ENCODE measurements around the gene DCTN4. TPM values are rescaled to one million over a fixed set of nuclear protein-coding genes. Genes with fewer than 3 reads are reported as not detected.

DCTN4 gene
- total RNA-seq, 4 donors from 2014 or later = 49.8 to 78.6 (median 55.2) TPM

DNA sequence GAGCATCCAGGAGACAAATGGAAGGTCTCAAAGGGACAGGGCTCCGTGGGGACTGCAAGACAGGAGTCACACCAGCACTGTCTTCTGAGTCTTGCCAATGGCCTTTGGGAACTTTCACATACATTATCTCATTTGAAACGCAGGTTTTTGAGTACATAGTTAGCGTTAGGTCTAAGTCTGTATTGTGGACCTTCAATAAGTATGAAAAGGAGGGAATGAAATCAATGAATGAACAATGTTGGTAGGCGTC, 442 bp upstream of the DCTN4 start:
- peaks cover 6 to 47% (median 8%) of the 10 kb centered on the region in 3 donors for H3K4me1 ChIP-seq
- H3K9me3 ChIP-seq = no peaks in the 10 kb centered on the region
- H3K27me3 ChIP-seq = no peaks in the 10 kb centered on the region
- H3K36me3 ChIP-seq = peaks cover 0 to 20% of the 10 kb centered on the region in 2 donors
- peak overlapping the region; percentile 92 to 96 (median 94) for H3K27ac ChIP-seq
- WGBS, 2 donors (ENCODE audit: low coverage in 1 of 2) = 47 to 53% methylated on average over 4 of the region's 4 CpGs
- peak overlapping the region; percentile 68 to 86 for H3K4me3 ChIP-seq
- ATAC-seq = no peak
- TF ChIP-seq, protein P1, sequence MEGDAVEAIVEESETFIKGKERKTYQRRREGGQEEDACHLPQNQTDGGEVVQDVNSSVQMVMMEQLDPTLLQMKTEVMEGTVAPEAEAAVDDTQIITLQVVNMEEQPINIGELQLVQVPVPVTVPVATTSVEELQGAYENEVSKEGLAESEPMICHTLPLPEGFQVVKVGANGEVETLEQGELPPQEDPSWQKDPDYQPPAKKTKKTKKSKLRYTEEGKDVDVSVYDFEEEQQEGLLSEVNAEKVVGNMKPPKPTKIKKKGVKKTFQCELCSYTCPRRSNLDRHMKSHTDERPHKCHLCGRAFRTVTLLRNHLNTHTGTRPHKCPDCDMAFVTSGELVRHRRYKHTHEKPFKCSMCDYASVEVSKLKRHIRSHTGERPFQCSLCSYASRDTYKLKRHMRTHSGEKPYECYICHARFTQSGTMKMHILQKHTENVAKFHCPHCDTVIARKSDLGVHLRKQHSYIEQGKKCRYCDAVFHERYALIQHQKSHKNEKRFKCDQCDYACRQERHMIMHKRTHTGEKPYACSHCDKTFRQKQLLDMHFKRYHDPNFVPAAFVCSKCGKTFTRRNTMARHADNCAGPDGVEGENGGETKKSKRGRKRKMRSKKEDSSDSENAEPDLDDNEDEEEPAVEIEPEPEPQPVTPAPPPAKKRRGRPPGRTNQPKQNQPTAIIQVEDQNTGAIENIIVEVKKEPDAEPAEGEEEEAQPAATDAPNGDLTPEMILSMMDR (IDR thresholded peaks at IDR 0.05) = no peak
- TF ChIP-seq POLR2A (IDR thresholded peaks at IDR 0.05) (no peak), EP300 (IDR thresholded peaks at IDR 0.05) (no peak), POLR2AphosphoS5 (IDR thresholded peaks at IDR 0.05) (no peak)

DNA sequence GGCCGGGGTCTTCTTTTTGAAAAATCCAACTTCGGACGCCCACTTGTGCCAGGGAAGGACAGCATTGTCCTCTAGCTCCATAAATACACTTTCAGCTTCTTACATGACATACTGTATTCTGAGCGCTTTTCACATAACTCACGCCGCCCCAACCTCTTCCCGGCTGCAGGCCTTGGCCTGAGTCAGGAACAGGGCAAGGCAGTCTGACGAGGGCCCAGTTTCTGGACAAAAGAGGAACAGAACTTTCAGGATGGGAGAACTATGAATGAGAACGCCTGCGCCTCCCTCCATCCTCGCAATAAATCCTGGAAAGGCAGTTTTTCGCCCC, 650 bp downstream of the DCTN4 start:
- peaks cover 5 to 29% of the 10 kb centered on the region in 2 donors for H3K36me3 ChIP-seq
- no peaks in the 10 kb centered on the region for H3K27me3 ChIP-seq
- peak overlapping the region; percentile 92 to 96 (median 94) for H3K27ac ChIP-seq
- WGBS, 2 donors (ENCODE audit: low coverage in 1 of 2) = 0 to 2% methylated on average over 3 to 11 of the region's 12 CpGs
- H3K4me3 ChIP-seq = peak overlapping the region; percentile 68 to 86
- peak; percentile 28 for ATAC-seq
- TF ChIP-seq EP300 (IDR thresholded peaks at IDR 0.05) = no peak
- peak in 1 of 2 donors; percentile 18 for TF ChIP-seq POLR2A (IDR thresholded peaks at IDR 0.05)
- TF ChIP-seq, protein P1 (IDR thresholded peaks at IDR 0.05) = no peak
- TF ChIP-seq POLR2AphosphoS5 (IDR thresholded peaks at IDR 0.05) = no peak
- H3K9me3 ChIP-seq = no peaks in the 10 kb centered on the region
- peaks cover 8 to 54% (median 8%) of the 10 kb centered on the region in 3 donors for H3K4me1 ChIP-seq

DNA sequence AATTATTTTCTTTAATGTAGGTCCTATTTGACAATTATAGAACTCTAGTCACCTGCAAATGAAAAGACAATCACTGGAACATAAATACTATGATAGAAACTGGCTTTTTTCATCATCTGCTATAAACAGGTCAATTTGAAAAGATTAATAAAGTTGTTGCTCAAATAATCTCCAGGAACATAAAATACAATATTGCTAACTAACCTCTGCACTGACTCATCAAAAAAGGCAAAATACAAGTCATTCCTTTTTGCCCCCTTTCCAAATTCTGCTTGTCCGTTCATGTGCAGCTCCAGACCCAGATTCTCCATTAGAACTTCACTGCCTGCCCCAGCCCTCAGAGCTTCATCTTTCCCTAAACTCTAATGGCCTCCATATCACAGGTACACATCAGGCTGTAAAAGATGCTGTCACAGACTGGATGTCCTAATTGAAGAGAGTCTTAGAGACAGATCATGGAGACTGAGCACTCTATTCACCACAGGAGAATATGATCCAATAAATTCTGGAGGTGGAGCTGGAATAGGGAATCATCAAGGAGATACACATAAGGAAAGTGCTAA, 1.6 kb downstream of the DCTN4 start:
- peak overlapping the region in 1 of 2 donors; percentile 68 for H3K4me3 ChIP-seq

DNA sequence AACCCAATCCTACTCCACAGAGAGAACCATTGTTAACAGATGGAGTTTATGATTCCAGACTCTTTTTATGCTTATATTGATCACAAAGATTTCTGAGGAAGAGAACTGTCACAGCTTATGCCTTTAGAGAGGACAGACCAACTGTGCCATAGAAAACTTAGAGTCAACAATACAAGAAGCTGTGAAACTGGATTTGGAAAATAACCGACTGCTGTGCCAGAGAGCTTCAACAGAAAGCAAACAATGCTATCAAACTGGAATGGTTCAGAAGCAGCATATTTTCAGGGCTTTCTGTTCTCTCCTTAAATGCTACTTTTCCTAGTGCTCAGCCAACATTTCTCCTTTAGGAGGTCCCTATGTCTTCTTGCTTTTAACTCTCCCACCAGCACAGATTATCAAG, 5.0 kb downstream of the DCTN4 start:
- ATAC-seq = no peak

More for the DNA sequence above, 1.6 kb downstream of the DCTN4 start:
- peak overlapping the region in 3 of 4 donors; percentile 92 to 96 (median 95) for H3K27ac ChIP-seq
- ATAC-seq = no peak
- H3K9me3 ChIP-seq = no peaks in the 10 kb centered on the region
- TF ChIP-seq POLR2A (IDR thresholded peaks at IDR 0.05) = no peak
- TF ChIP-seq, protein P1 (IDR thresholded peaks at IDR 0.05) = no peak
- TF ChIP-seq POLR2AphosphoS5 (IDR thresholded peaks at IDR 0.05) = no peak
- TF ChIP-seq EP300 (IDR thresholded peaks at IDR 0.05) = no peak
- 58 to 64% methylated on average over 1 of the region's 1 CpG for WGBS, 2 donors (ENCODE audit: low coverage in 1 of 2)
- peaks cover 8 to 48% (median 8%) of the 10 kb centered on the region in 3 donors for H3K4me1 ChIP-seq
- peaks cover 5 to 39% of the 10 kb centered on the region in 2 donors for H3K36me3 ChIP-seq
- H3K27me3 ChIP-seq = no peaks in the 10 kb centered on the region

DNA sequence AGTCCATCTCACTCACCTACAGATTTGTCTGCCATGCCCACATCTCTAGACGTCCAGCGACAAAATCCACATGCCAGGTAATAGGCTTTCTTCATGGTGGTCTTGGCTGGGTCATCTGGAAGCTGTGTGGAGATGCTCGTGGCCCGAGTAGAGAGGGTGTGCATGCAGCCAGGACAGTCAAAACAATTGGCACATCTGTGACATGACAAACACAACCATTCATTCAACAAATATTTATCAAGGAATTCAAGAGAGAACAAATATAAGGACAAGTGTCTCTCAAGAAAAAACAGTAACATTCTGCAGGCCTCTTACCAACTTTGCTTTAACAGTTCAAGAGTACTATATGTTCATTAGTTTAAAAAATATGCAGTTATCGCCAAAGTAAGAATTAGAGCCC, 5.4 kb downstream of the DCTN4 start:
- peaks cover 8 to 59% (median 8%) of the 10 kb centered on the region in 3 donors for H3K4me1 ChIP-seq
- H3K9me3 ChIP-seq = no peaks in the 10 kb centered on the region
- peaks cover 9 to 58% of the 10 kb centered on the region in 2 donors for H3K36me3 ChIP-seq

More for the DNA sequence above, 5.0 kb downstream of the DCTN4 start:
- 64 to 100% methylated on average over 1 of the region's 1 CpG for WGBS, 2 donors (ENCODE audit: low coverage in 1 of 2)
- H3K9me3 ChIP-seq = no peaks in the 10 kb centered on the region
- H3K27me3 ChIP-seq = no peaks in the 10 kb centered on the region
- H3K4me3 ChIP-seq = no peak overlapping the region
- no peak overlapping the region for H3K27ac ChIP-seq
- TF ChIP-seq EP300 (IDR thresholded peaks at IDR 0.05) (no peak), POLR2AphosphoS5 (IDR thresholded peaks at IDR 0.05) (no peak), POLR2A (IDR thresholded peaks at IDR 0.05) (no peak)
- TF ChIP-seq, protein P1 (IDR thresholded peaks at IDR 0.05) = no peak
- peaks cover 9 to 56% of the 10 kb centered on the region in 2 donors for H3K36me3 ChIP-seq
- peaks cover 8 to 59% (median 8%) of the 10 kb centered on the region in 3 donors for H3K4me1 ChIP-seq

More for the DNA sequence above, 5.4 kb downstream of the DCTN4 start:
- WGBS, 2 donors (ENCODE audit: low coverage in 1 of 2) = 76 to 91% methylated on average over 3 to 5 of the region's 5 CpGs
- TF ChIP-seq EP300 (IDR thresholded peaks at IDR 0.05) (no peak), POLR2A (IDR thresholded peaks at IDR 0.05) (no peak), POLR2AphosphoS5 (IDR thresholded peaks at IDR 0.05) (no peak)
- TF ChIP-seq, protein P1 (IDR thresholded peaks at IDR 0.05) = no peak
- ATAC-seq = no peak
- Histone ChIP-seq H3K27me3 (no peaks in the 10 kb centered on the region), H3K27ac (no peak overlapping the region), H3K4me3 (no peak overlapping the region)

All from gastroesophageal sphincter (tissue), 4 donors.